Smooth muscle cell (in vitro differentiated cells): Measurements from ENCODE around the gene TEX36. TPM values are rescaled to one million over a fixed set of nuclear protein-coding genes. Genes with fewer than 3 reads are reported as not detected.

Source experiments
- DNase-seq: peaks from one replicate; lab custom pipeline; 2025; ENCODE audit not compliant: unreplicated experiment; lab: John Stamatoyannopoulos, UW
- H2AFZ ChIP-seq: fragments of 200-600 bp; sonication (generic); 2 replicates; pipeline ENCODE4 v1.6.0; 2016; ENCODE audit warnings: antibody characterized with exemption, low read depth, mild to moderate bottlenecking
- H3F3A ChIP-seq: fragments of 200-600 bp; sonication (generic); 2 replicates; pipeline ENCODE4 v1.6.0; 2017; ENCODE audit warnings: antibody characterized with exemption, low read depth
- H3K27ac ChIP-seq: fragments of 200-600 bp; sonication (generic); 2 replicates; pipeline ENCODE4 v1.5.1; 2016; ENCODE audit warnings: low read depth, mild to moderate bottlenecking
- H3K27me3 ChIP-seq: fragments of 200-600 bp; sonication (generic); 2 replicates; pipeline ENCODE4 v1.6.1; 2016; ENCODE audit warnings: low read depth, mild to moderate bottlenecking
- H3K36me3 ChIP-seq: fragments of 200-600 bp; sonication (generic); 2 replicates; pipeline ENCODE4 v1.5.1; 2016; ENCODE audit warnings: low read depth
- H3K4me1 ChIP-seq: fragments of 200-600 bp; sonication (generic); 2 replicates; pipeline ENCODE4 v1.5.1; 2016; ENCODE audit warnings: low read depth
- H3K4me2 ChIP-seq: fragments of 200-600 bp; sonication (generic); 2 replicates; pipeline ENCODE4 v1.6.0; 2016; ENCODE audit warnings: mild to moderate bottlenecking
- H3K4me3 ChIP-seq: fragments of 200-600 bp; sonication (generic); 2 replicates; pipeline ENCODE4 v1.5.1; 2016; ENCODE audit warnings: mild to moderate bottlenecking
- H3K79me2 ChIP-seq: fragments of 200-600 bp; sonication (generic); 2 replicates; pipeline ENCODE4 v1.6.0; 2016; ENCODE audit warnings: low read depth, mild to moderate bottlenecking
- H3K9ac ChIP-seq: fragments of 200-600 bp; sonication (generic); 2 replicates; pipeline ENCODE4 v1.6.0; 2016; ENCODE audit warnings: low read depth
- H3K9me3 ChIP-seq: fragments of 200-600 bp; sonication (generic); replicated peaks from 2 replicates; pipeline ENCODE4 v1.5.1; 2016; ENCODE audit warnings: low read depth
- H4K20me1 ChIP-seq: fragments of 200-600 bp; sonication (generic); 2 replicates; pipeline ENCODE4 v1.6.0; 2016; ENCODE audit warnings: low read depth
- CTCF ChIP-seq: fragments of 200-600 bp; sonication (generic); IDR thresholded peaks from 2 replicates; pipeline ENCODE4 v1.5.1; 2017; ENCODE audit warnings: borderline replicate concordance, mild to moderate bottlenecking, antibody characterized with exemption; ENCODE audit not compliant: insufficient read depth, poor library complexity, severe bottlenecking
- WGBS: methylation state at CpG from one replicate; pipeline ENCODE4 v1.1.7; 2016; ENCODE audit warnings: low lambda C conversion rate; 5-methylcytosine and 5-hydroxymethylcytosine counted together
- polyA plus RNA-seq: library from polyadenylated mRNA; unstranded; fragments of >200 nt; fragmentation: Nextera tagmentation; extraction: Ambion mirVana; gene quantifications from 2 replicates; pipeline ENCODE4 v1.2.1, GENCODE V29; 2016
- total RNA-seq: library from RNA; depleted of rRNA; stranded (reverse); fragments of >200 nt; gene quantifications from 2 replicates; pipeline ENCODE4 v1.2.3, GENCODE V29; 2014

Gene TEX36
- total and polyA plus RNA-seq, 2 experiments from 2014 or later, result not detected

DNA sequence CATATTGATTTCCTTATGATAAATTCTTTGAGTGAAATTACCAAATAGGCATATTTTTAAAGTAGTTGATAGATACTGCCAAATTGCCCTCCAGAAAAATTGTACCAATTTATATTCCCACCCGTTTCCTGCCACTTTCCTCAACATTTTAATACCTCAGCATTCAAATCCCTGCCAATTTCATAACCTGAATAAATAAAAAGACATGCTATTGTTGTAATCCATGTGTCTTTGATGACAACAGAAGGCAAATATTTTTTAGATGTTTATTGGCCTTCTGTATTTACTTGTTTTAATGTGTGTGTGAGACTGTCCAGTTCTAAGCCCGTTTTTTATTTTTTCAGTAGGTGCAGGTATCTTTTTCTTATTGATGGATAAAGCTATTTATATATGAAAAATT is 71.7 kb downstream of the TEX36 start:
- H3K79me2 ChIP-seq, result no peaks in the 10 kb centered on the region
- no peaks in the 10 kb centered on the region for H3K36me3 ChIP-seq
- 77% methylated on average over 2 of the region's 2 CpGs for WGBS
- TF ChIP-seq CTCF, result no peak
- no peaks in the 10 kb centered on the region for H3F3A ChIP-seq
- no peaks in the 10 kb centered on the region for H3K27me3 ChIP-seq
- no peaks in the 10 kb centered on the region for H4K20me1 ChIP-seq
- H3K27ac ChIP-seq, result no peak overlapping the region
- no peak overlapping the region for H3K9ac ChIP-seq
- H3K4me3 ChIP-seq, result no peak overlapping the region
- H3K4me2 ChIP-seq, result no peak overlapping the region
- H3K9me3 ChIP-seq, result no peaks in the 10 kb centered on the region
- no peak overlapping the region for H2AFZ ChIP-seq
- H3K4me1 ChIP-seq, result no peaks in the 10 kb centered on the region
- DNase-seq, result no peak

- Histone ChIP-seq H3K4me3 (no peak overlapping the region), H3K9ac (no peak overlapping the region), H3F3A (no peaks in the 10 kb centered on the region), H3K27ac (no peak overlapping the region), H3K79me2 (no peaks in the 10 kb centered on the region), H3K4me1 (no peaks in the 10 kb centered on the region), H3K4me2 (no peak overlapping the region), H3K36me3 (no peaks in the 10 kb centered on the region), H2AFZ (no peak overlapping the region), H4K20me1 (no peaks in the 10 kb centered on the region), H3K9me3 (no peaks in the 10 kb centered on the region), H3K27me3 (no peaks in the 10 kb centered on the region)
- no peak for DNase-seq
- WGBS, result 85% methylated on average over 4 of the region's 4 CpGs
- no peak for TF ChIP-seq CTCF
Measured at GRCh38 chr10:125609859-125610258, 73.1 kb downstream of the TEX36 start.

- H3K27me3 ChIP-seq, result no peaks in the 10 kb centered on the region
- no peaks in the 10 kb centered on the region for H3K36me3 ChIP-seq
- H3F3A ChIP-seq, result no peaks in the 10 kb centered on the region
- DNase-seq, result no peak
- no peak overlapping the region for H3K4me2 ChIP-seq
- no peak overlapping the region for H3K4me3 ChIP-seq
- H3K9ac ChIP-seq, result no peak overlapping the region
- no peak overlapping the region for H3K27ac ChIP-seq
- 94% methylated on average over 7 of the region's 8 CpGs for WGBS
- no peaks in the 10 kb centered on the region for H3K79me2 ChIP-seq
- no peaks in the 10 kb centered on the region for H3K9me3 ChIP-seq
- H2AFZ ChIP-seq, result no peak overlapping the region
- TF ChIP-seq CTCF, result no peak
- no peaks in the 10 kb centered on the region for H4K20me1 ChIP-seq
- H3K4me1 ChIP-seq, result no peaks in the 10 kb centered on the region
Measured at GRCh38 chr10:125608474-125608873, 74.5 kb downstream of the TEX36 start.

- Histone ChIP-seq H3F3A (no peaks in the 10 kb centered on the region), H2AFZ (no peak overlapping the region), H3K4me1 (no peaks in the 10 kb centered on the region), H4K20me1 (no peaks in the 10 kb centered on the region), H3K4me2 (no peak overlapping the region), H3K4me3 (no peak overlapping the region), H3K79me2 (no peaks in the 10 kb centered on the region), H3K36me3 (no peaks in the 10 kb centered on the region), H3K27me3 (no peaks in the 10 kb centered on the region), H3K27ac (no peak overlapping the region), H3K9me3 (no peaks in the 10 kb centered on the region), H3K9ac (no peak overlapping the region)
- TF ChIP-seq CTCF, result no peak
- WGBS, result 90% methylated on average over 7 of the region's 7 CpGs
- DNase-seq, result no peak
Measured at GRCh38 chr10:125607689-125608290, 75.2 kb downstream of the TEX36 start.
